Measurements from ENCODE around the gene EMILIN1.

DNA sequence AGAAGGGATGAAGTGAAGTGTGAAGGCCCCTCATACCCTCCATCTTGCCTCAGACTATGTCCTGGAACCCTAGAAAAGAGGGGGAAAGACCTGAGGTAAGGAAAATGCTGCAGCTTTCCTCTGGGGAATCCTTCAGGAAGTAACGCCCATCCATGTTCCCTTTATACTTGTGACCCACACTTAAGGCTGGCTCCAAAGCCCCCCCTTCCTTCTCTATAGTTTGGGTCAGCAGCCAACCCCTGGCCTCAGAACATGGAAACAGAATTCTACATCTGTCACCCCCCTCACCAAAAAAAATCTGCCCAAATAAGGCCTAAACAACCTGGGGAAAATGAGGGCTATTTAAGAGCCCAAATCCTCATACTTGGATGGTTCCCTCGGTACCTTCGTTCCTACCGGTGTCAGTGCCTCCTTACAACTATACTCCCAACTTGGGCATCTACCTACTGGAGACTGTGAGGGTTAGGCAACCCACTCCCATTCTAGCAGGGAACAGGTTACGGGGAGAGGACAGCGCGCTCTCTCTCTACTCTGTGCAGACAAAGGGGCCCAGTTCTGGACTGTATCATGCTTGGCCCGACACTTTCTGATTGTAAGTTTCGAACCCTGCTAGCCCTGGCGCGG, 7.7 kb upstream of the EMILIN1 start:
- TF ChIP-seq CTCF (IDR thresholded peaks at IDR 0.05) (no peak), POLR2A (IDR thresholded peaks at IDR 0.05) (no peak)
